Inflammatory macrophage (primary cell): ENCODE data around the gene CAPZA3.
"Not testable (repeated sequence)": the region's sequence is repeated elsewhere in the genome, so short reads cannot be mapped to it uniquely, and the experiment has no call there.

Experiments
- DNase-seq, 2 donors: peaks; one replicate each; pipeline ENCODE4 v3.0.0-alpha.2; 2020 to 2022
- total RNA-seq, 18 experiments: gene quantifications; one replicate each; lab custom pipeline; 2026; ENCODE audit warnings: mixed read lengths in 6 of 18, inconsistent platforms in 2 of 18; lab: John Stamatoyannopoulos, UW

CAPZA3 gene, protein sequence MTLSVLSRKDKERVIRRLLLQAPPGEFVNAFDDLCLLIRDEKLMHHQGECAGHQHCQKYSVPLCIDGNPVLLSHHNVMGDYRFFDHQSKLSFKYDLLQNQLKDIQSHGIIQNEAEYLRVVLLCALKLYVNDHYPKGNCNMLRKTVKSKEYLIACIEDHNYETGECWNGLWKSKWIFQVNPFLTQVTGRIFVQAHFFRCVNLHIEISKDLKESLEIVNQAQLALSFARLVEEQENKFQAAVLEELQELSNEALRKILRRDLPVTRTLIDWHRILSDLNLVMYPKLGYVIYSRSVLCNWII
- 0 to 0.07 (median 0) reads per million in 18 experiments for total RNA-seq

DNA sequence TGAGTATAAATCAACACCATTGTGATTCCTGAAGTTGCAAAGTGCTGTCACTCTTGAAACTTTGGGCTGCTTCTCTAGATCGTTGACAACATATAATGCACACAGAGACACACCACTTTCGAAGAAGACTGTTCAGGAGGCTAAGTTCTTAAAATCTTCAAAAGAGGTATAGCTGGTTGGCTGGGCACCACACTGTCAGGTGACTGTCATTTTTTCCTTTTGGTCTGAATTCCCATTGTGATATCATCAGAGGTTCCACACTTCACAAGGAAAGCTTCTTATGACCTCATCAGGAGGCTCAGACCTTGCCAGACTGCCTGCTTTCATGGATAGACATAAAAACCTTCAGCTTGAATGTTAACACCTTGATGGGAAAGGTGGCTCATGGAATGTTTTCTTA is at the start of gene CAPZA3, which contains the start of gene PLCZ1:
TSS of gene CAPZA3 (plus strand) at position 301 of the 400 bp plus-strand sequence. CDS start 150 bp downstream, outside the sequence.
TSS of gene PLCZ1 (minus strand) at position 194 of the 400 bp plus-strand sequence. CDS start 641 bp downstream, outside the sequence.
- DNase-seq: no peak

GRCh38 chr12:18689771-18690170 is 48.1 kb upstream of the CAPZA3 start:
- DNase-seq: no peak

GRCh38 chr12:18690653-18691052 is 47.3 kb upstream of the CAPZA3 start:
- DNase-seq: no peak

- DNase-seq: not testable (repeated sequence)
Measured at GRCh38 chr12:18693986-18694385, 43.9 kb upstream of the CAPZA3 start.

GRCh38 chr12:18696971-18697602 is 40.8 kb upstream of the CAPZA3 start:
- no peak for DNase-seq

GRCh38 chr12:18700271-18700670 is 37.6 kb upstream of the CAPZA3 start:
- DNase-seq: no peak

GRCh38 chr12:18703321-18703720 is 34.6 kb upstream of the CAPZA3 start:
- no peak for DNase-seq

DNA sequence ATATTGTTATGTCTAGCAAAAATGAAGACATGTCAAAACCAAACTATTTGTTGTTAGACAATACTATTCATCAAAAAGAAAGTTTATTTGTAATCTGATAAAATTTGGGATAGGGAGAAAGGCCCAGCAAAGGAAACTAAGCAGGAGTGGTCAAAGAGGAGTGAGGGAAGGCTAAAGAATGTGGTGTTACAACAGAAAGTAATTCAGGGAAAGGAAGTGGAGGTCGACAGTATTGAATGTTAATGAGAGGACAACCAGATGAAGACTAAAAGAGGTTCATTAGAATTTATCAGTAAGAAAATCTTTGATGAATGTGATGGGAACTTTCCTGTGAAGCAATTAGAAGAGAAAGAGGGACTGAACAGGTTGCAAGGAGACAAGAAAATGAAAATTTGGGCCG is 34.0 kb upstream of the CAPZA3 start:
- DNase-seq: no peak

DNA sequence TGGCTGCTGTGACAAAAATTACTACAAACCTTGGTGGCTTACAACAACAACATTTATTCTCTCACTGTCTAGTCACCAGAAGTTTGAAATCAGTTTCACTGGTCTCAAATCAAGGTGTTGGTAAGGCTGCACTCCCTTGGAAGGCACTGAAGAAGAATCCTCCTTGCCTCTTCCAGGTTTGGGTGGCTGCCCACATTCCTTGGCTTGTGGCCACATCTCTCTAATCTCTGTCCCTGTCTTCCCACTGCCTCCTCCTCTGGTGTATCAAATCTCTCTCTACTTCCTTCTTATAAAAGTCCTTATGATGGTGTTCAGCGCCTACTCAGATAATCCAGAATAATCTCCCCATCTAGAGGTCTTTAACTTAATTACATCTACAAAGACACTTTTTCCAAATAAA is 31.1 kb upstream of the CAPZA3 start:
- DNase-seq: no peak

GRCh38 chr12:18716236-18716635 is 21.7 kb upstream of the CAPZA3 start:
- DNase-seq: no peak

GRCh38 chr12:18718462-18718861 is 19.5 kb upstream of the CAPZA3 start:
- no peak for DNase-seq

- no peak for DNase-seq
Measured at GRCh38 chr12:18719922-18720510, 17.9 kb upstream of the CAPZA3 start.

DNA sequence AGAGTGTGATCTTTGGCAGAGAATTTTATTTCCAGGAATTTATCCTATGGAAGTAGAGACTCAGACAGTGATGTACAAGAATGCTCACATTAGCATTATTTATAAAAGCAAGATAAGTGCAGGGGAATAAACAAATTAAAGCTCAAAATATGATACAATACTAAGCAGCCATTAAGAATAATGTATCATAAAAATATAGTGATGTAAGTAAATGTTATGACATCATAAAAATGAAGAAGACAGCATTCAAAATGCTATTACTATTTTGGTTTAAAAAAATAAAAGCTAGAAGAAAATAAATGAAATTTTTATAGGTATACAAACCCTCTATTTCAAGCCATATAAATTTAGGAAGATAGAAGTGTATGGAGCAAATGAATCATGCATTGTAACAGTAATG is 17.2 kb upstream of the CAPZA3 start:
- DNase-seq: no peak

- no peak for DNase-seq
Measured at GRCh38 chr12:18721452-18721851, 16.5 kb upstream of the CAPZA3 start.

GRCh38 chr12:18723752-18724151 is 14.2 kb upstream of the CAPZA3 start:
- no peak for DNase-seq

DNA sequence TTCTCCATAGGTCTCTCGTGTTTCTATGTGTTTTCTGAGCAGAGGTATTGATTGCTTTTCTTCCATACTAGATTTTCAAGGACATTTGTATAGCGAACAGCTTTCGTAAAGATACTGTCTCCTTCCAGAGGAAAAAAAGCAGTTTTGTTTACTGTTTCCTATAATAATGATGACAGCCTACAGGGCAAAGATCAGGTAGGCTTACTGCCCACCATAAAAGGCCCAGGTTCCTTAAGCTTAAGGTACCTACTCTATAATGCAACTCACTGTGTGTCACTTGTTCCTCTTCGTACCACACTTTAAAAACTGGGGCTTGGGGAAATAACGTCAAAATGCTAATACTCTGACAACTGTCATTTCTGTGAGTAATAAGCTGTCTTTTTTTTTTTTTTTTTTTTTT is 6.8 kb upstream of the CAPZA3 start:
- no peak for DNase-seq

DNA sequence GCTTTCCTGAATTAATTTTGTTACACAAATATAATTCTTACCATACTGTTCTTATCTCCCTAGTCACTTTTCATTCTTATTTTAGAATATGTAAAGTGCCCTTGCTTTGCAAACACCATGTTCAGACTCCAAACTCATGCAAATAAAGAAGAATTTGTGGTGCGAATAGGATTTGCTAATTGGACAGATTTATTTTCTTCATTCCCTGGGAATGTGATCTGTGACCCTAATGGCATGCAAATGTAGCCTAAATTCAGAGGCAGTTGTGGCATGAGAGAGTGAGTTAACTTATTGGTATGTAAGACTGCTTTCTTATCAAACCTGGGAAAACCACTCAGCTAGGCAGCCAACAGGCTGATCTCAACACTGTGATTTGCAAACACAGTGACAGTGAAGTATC is 10.0 kb downstream of the CAPZA3 start:
- DNase-seq: no peak

DNA sequence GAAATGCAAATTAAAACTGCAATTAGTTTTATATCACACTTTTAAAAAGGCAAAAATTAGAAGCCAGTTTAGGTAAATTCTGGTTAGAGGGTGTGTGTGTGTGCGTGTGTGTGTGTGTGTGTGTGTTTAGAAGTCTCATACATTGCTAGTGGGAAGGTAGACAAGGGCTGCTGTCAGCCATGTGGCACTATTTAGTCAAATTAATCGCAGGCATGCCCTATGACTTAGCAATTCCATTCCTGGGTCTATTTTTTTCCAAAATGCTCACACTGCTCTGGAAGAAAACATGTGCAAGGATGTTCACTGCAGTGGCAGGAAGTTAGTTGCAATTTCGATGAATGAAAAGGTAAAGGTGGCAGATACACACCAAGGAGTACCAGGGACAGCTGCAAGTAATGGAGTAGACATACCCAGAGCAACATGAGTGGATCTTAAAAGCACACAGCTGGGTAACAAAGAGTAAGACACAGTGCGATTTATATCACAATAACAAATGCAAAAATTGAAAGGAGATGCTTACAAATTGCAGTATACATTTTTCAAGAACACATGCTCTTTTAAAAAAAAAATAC is 11.6 kb downstream of the CAPZA3 start:
- DNase-seq: no peak

GRCh38 chr12:18750085-18750484 is 12.2 kb downstream of the CAPZA3 start:
- no peak for DNase-seq

GRCh38 chr12:18751866-18752265 is 13.9 kb downstream of the CAPZA3 start:
- no peak for DNase-seq

- DNase-seq: no peak
Measured at GRCh38 chr12:18752280-18752920, 14.5 kb downstream of the CAPZA3 start.

- no peak for DNase-seq
Measured at GRCh38 chr12:18752947-18753346, 15.0 kb downstream of the CAPZA3 start.
